ENCODE data around the gene SNX1. TPM values are rescaled to one million over a fixed set of nuclear protein-coding genes. Genes with fewer than 3 reads are reported as not detected.

The SNX1 gene
- total and polyA plus RNA-seq, 2 of the 13 experiments (the other 11 are each of a cell fraction or from before 2014, with no cell fraction given): 29.3 to 60.1 TPM

GRCh38 chr15:64163659-64164362 lies 68.0 kb downstream of the SNX1 start (continued):
- TF ChIP-seq CREB1 (IDR thresholded peaks at IDR 0.05) (no peak), CREB1 (CRISPR knock-in tag; IDR thresholded peaks at IDR 0.05) (peak; percentile 7; the same call in 1 of the 2 replicates), FOXC1 (CRISPR knock-in tag; IDR thresholded peaks at IDR 0.05; ENCODE audit: borderline replicate concordance) (peak; percentile 11; the same call in 1 of the 2 replicates), PRDM10 (CRISPR knock-in tag; IDR thresholded peaks at IDR 0.05; ENCODE audit: low read depth) (peak; percentile 14; the same call in 1 of the 2 replicates), TEAD3 (CRISPR knock-in tag; optimal IDR thresholded peaks at IDR 0.05; ENCODE audit: borderline replicate concordance) (peak; percentile 38), ZNF800 (CRISPR knock-in tag; IDR thresholded peaks at IDR 0.05) (0 out of 2 replicates have a peak, but pooled peaks have one; percentile 20), AHDC1 (CRISPR knock-in tag; IDR thresholded peaks at IDR 0.05; ENCODE audit: borderline replicate concordance) (peak; percentile 54; the same call in 1 of the 2 replicates), FOXJ3 (CRISPR knock-in tag; IDR thresholded peaks at IDR 0.05; ENCODE audit: borderline replicate concordance) (no peak), MEIS1 (CRISPR knock-in tag; IDR thresholded peaks at IDR 0.05; ENCODE audit: borderline replicate concordance) (0 out of 2 replicates have a peak, but pooled peaks have one; percentile 47), HMGXB4 (CRISPR knock-in tag; IDR thresholded peaks at IDR 0.05; ENCODE audit: borderline replicate concordance in 1 of 2, low read depth in 1 of 2) (peak in 1 of 2 experiments; percentile 1; a peak in 1 of 4 replicates), RXRB (CRISPR knock-in tag; IDR thresholded peaks at IDR 0.05; ENCODE audit: borderline replicate concordance) (peak; percentile 39; the same call in 1 of the 2 replicates), ZNF567 (CRISPR knock-in tag; IDR thresholded peaks at IDR 0.05; ENCODE audit: borderline replicate concordance) (no peak), ZNF619 (CRISPR knock-in tag; IDR thresholded peaks at IDR 0.05) (no peak)

All from HepG2 (cell line).